ENCODE results near the gene MYH9.

- TF ChIP-seq CTCF (conservative IDR thresholded peaks at IDR 0.05), result no peak
- TF ChIP-seq EZH2 (IDR thresholded peaks at IDR 0.05; ENCODE audit: low read depth), result no peak
Observed at GRCh38 chr22:36415415-36416168, 27.8 kb upstream of the MYH9 start.
